ENCODE data around the gene ARRDC3. TPM values are rescaled to one million over a fixed set of nuclear protein-coding genes. Genes with fewer than 3 reads are reported as not detected.
"Not testable (repeated sequence)": the region's sequence is repeated elsewhere in the genome, so short reads cannot be mapped to it uniquely, and the experiment has no call there.

ARRDC3 gene
- total and polyA plus RNA-seq, 2 experiments from 2014 or later = 11.9 to 16.5 TPM

- Histone ChIP-seq H3K4me3 (no peak overlapping the region), H3K9me2 (ENCODE audit: insufficient read depth) (no peaks in the 10 kb centered on the region), H3K79me2 (replicated peaks; ENCODE audit: insufficient read depth) (no peaks in the 10 kb centered on the region), H3K27ac (ENCODE audit: low read depth) (no peak overlapping the region), H3K36me3 (ENCODE audit: insufficient read depth) (no peaks in the 10 kb centered on the region), H3K4me2 (no peak overlapping the region), H2AFZ (no peak overlapping the region), H3K4me1 (ENCODE audit: insufficient read depth) (no peaks in the 10 kb centered on the region), H3F3A (replicated peaks; ENCODE audit: low read depth) (no peaks in the 10 kb centered on the region), H3K27me3 (ENCODE audit: insufficient read depth) (no peaks in the 10 kb centered on the region), H4K20me1 (replicated peaks; ENCODE audit: insufficient read depth) (no peaks in the 10 kb centered on the region)
- peaks cover 9% of the 10 kb centered on the region; the same call in 2 of the 3 replicates for H3K36me3 Mint-ChIP-seq (ENCODE audit: low read depth)
- TF ChIP-seq EZH2phosphoT487 (IDR thresholded peaks at IDR 0.05; ENCODE audit: unreplicated experiment) = no peak
- no peak for TF ChIP-seq NANOG (IDR thresholded peaks at IDR 0.05; ENCODE audit: borderline replicate concordance)
- no peaks in the 10 kb centered on the region for H3K27me3 Mint-ChIP-seq (ENCODE audit: insufficient read depth, low read depth, poor library complexity)
- ATAC-seq (no peak), DNase-seq (ENCODE audit: low spot score) (no peak)
- peaks cover 21% of the 10 kb centered on the region for H3K9me3 Mint-ChIP-seq
- H3K27ac Mint-ChIP-seq = no peak overlapping the region
- H3K4me3 Mint-ChIP-seq = no peak overlapping the region
- no peaks in the 10 kb centered on the region for H3K4me1 Mint-ChIP-seq
These were observed 37.7 kb downstream of the ARRDC3 start for GRCh38 chr5:91345461-91345860.

- H3K4me2 ChIP-seq; H3K4me1 Mint-ChIP-seq; H3K36me3 Mint-ChIP-seq (ENCODE audit: low read depth); H3K27ac ChIP-seq (ENCODE audit: low read depth); H4K20me1 ChIP-seq (replicated peaks; ENCODE audit: insufficient read depth); DNase-seq (ENCODE audit: low spot score); H3K27ac Mint-ChIP-seq; H3K9me2 ChIP-seq (ENCODE audit: insufficient read depth); H3F3A ChIP-seq (replicated peaks; ENCODE audit: low read depth); H3K27me3 Mint-ChIP-seq (ENCODE audit: insufficient read depth, low read depth, poor library complexity); ATAC-seq; H3K36me3 ChIP-seq (ENCODE audit: insufficient read depth); H2AFZ ChIP-seq; H3K79me2 ChIP-seq (replicated peaks; ENCODE audit: insufficient read depth); H3K4me3 ChIP-seq; H3K4me3 Mint-ChIP-seq; H3K27me3 ChIP-seq (ENCODE audit: insufficient read depth); H3K4me1 ChIP-seq (ENCODE audit: insufficient read depth): not testable (repeated sequence)
- H3K9me3 Mint-ChIP-seq = peaks cover 21% of the 10 kb centered on the region
These were observed 38.4 kb downstream of the ARRDC3 start for GRCh38 chr5:91344661-91345200.

GRCh38 chr5:91343916-91344315 is 39.2 kb downstream of the ARRDC3 start:
- no peaks in the 10 kb centered on the region for H3K27me3 ChIP-seq (ENCODE audit: insufficient read depth)
- peaks cover 9% of the 10 kb centered on the region; the same call in 2 of the 3 replicates for H3K36me3 Mint-ChIP-seq (ENCODE audit: low read depth)
- H3K4me1 ChIP-seq (ENCODE audit: insufficient read depth) = peaks cover 11% of the 10 kb centered on the region
- no peaks in the 10 kb centered on the region for H3F3A ChIP-seq (replicated peaks; ENCODE audit: low read depth)
- H3K27me3 Mint-ChIP-seq (ENCODE audit: insufficient read depth, low read depth, poor library complexity) = no peaks in the 10 kb centered on the region
- H2AFZ ChIP-seq = no peak overlapping the region
- no peak overlapping the region for H3K27ac Mint-ChIP-seq
- H3K4me2 ChIP-seq = no peak overlapping the region
- no peaks in the 10 kb centered on the region for H3K36me3 ChIP-seq (ENCODE audit: insufficient read depth)
- H3K9me3 Mint-ChIP-seq = peaks cover 21% of the 10 kb centered on the region
- H4K20me1 ChIP-seq (replicated peaks; ENCODE audit: insufficient read depth) = no peaks in the 10 kb centered on the region
- ATAC-seq = no peak
- H3K4me3 Mint-ChIP-seq = no peak overlapping the region
- no peaks in the 10 kb centered on the region for H3K9me2 ChIP-seq (ENCODE audit: insufficient read depth)
- no peak overlapping the region for H3K27ac ChIP-seq (ENCODE audit: low read depth)
- H3K4me1 Mint-ChIP-seq = peaks cover 9% of the 10 kb centered on the region; the same call in 2 of the 3 replicates
- H3K79me2 ChIP-seq (replicated peaks; ENCODE audit: insufficient read depth) = no peaks in the 10 kb centered on the region
- DNase-seq (ENCODE audit: low spot score) = no peak
- H3K4me3 ChIP-seq = no peak overlapping the region
- TF ChIP-seq STAT1 (IDR thresholded peaks at IDR 0.05; ENCODE audit: unreplicated experiment) (no peak), ZNF331 (CRISPR knock-in tag; IDR thresholded peaks at IDR 0.05; ENCODE audit: low read depth) (no peak), POLR2AphosphoS5 (IDR thresholded peaks at IDR 0.05; ENCODE audit: low read depth) (no peak), ETS1 (IDR thresholded peaks at IDR 0.05) (no peak), CTCF (conservative IDR thresholded peaks at IDR 0.05; ENCODE audit: low read depth in 2 of 2) (no peak), CREB1 (CRISPR knock-in tag; IDR thresholded peaks at IDR 0.05; ENCODE audit: low read depth) (no peak), ZNF114 (CRISPR knock-in tag; IDR thresholded peaks at IDR 0.05) (no peak), JUNB (IDR thresholded peaks at IDR 0.05; ENCODE audit: unreplicated experiment) (no peak), EZH2phosphoT487 (IDR thresholded peaks at IDR 0.05; ENCODE audit: unreplicated experiment) (no peak)
